Mucosa of rectum (tissue), 2 donors: Measurements from ENCODE around the gene COLEC12.

Experiments used
- H3K27ac ChIP-seq, 2 donors: one replicate each; pipeline ENCODE4 v1.7.0; 2013; ENCODE audit warnings: inconsistent platforms in 2 of 2, low read depth in 2 of 2, low read length in 2 of 2
- H3K27me3 ChIP-seq, 2 donors: one replicate each; pipeline ENCODE4 v1.7.0; 2013; ENCODE audit warnings: low read length in 2 of 2; ENCODE audit not compliant: control insufficient read depth in 2 of 2, insufficient read depth in 2 of 2
- H3K36me3 ChIP-seq, 2 donors: one replicate each; pipeline ENCODE4 v1.7.0; 2013; ENCODE audit warnings: low read length in 2 of 2; ENCODE audit not compliant: control insufficient read depth in 2 of 2, insufficient read depth in 2 of 2
- H3K4me1 ChIP-seq, 2 donors: one replicate each; pipeline ENCODE4 v1.7.0; 2013; ENCODE audit warnings: low read length in 2 of 2, mild to moderate bottlenecking in 1 of 2; ENCODE audit not compliant: control insufficient read depth in 2 of 2, insufficient read depth in 2 of 2
- H3K4me3 ChIP-seq, 2 donors: one replicate each; pipeline ENCODE4 v1.7.0; 2013; ENCODE audit warnings: low read length in 2 of 2
- H3K9ac ChIP-seq, 2 donors: one replicate each; pipeline ENCODE4 v1.7.0; 2013; ENCODE audit warnings: low read length in 2 of 2, low read depth in 1 of 2, mild to moderate bottlenecking in 1 of 2
- H3K9me3 ChIP-seq, 2 donors: one replicate each; pipeline ENCODE4 v1.7.0; 2013; ENCODE audit warnings: low read length in 2 of 2; ENCODE audit not compliant: control insufficient read depth in 2 of 2
- donor health status: healthy.
- donor health status: Normal muscosa, but diverticular disease.

COLEC12 gene

GRCh38 chr18:506264-506663 lies 5.8 kb upstream of the COLEC12 start:
- Histone ChIP-seq H3K4me1 (no peaks in the 10 kb centered on the region), H3K27ac (no peak overlapping the region), H3K36me3 (no peaks in the 10 kb centered on the region), H3K9me3 (no peaks in the 10 kb centered on the region), H3K4me3 (no peak overlapping the region), H3K9ac (no peak overlapping the region), H3K27me3 (peaks cover 0 to 1% of the 10 kb centered on the region in 2 donors)

- Histone ChIP-seq H3K36me3 (no peaks in the 10 kb centered on the region), H3K9ac (no peak overlapping the region), H3K27me3 (peaks cover 0 to 2% of the 10 kb centered on the region in 2 donors), H3K27ac (no peak overlapping the region), H3K4me1 (no peaks in the 10 kb centered on the region), H3K9me3 (no peaks in the 10 kb centered on the region), H3K4me3 (no peak overlapping the region)
Measured at GRCh38 chr18:505483-506122, 5.1 kb upstream of the COLEC12 start.

DNA sequence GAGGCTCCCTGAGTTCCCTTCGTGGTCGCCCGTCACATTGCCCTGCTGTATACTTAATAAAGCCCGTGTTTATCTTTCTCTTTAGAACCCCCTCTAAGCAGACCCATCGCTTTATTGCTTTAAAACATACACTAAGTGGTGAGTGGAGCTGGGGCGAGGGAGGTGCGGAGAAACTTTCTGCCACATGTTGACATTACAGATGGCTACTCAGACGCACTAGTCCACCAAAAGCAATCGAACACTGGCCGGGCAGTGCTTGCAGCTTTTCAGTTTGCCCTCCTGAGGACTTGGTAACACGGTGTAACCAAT lies 859 bp upstream of the COLEC12 start:
- H3K4me1 ChIP-seq: no peaks in the 10 kb centered on the region
- no peak overlapping the region for H3K4me3 ChIP-seq
- peaks cover 0 to 13% of the 10 kb centered on the region in 2 donors for H3K27me3 ChIP-seq
- no peak overlapping the region for H3K27ac ChIP-seq
- H3K9ac ChIP-seq: no peak overlapping the region
- H3K9me3 ChIP-seq: no peaks in the 10 kb centered on the region
- H3K36me3 ChIP-seq: no peaks in the 10 kb centered on the region

- H3K27ac ChIP-seq: no peak overlapping the region
- peak overlapping the region; percentile 13 to 60 for H3K4me3 ChIP-seq
- no peaks in the 10 kb centered on the region for H3K9me3 ChIP-seq
- H3K9ac ChIP-seq: no peak overlapping the region
- peaks cover 0 to 13% of the 10 kb centered on the region in 2 donors for H3K27me3 ChIP-seq
- H3K4me1 ChIP-seq: no peaks in the 10 kb centered on the region
- no peaks in the 10 kb centered on the region for H3K36me3 ChIP-seq
Measured at GRCh38 chr18:499776-500631, 497 bp downstream of the COLEC12 start.

DNA sequence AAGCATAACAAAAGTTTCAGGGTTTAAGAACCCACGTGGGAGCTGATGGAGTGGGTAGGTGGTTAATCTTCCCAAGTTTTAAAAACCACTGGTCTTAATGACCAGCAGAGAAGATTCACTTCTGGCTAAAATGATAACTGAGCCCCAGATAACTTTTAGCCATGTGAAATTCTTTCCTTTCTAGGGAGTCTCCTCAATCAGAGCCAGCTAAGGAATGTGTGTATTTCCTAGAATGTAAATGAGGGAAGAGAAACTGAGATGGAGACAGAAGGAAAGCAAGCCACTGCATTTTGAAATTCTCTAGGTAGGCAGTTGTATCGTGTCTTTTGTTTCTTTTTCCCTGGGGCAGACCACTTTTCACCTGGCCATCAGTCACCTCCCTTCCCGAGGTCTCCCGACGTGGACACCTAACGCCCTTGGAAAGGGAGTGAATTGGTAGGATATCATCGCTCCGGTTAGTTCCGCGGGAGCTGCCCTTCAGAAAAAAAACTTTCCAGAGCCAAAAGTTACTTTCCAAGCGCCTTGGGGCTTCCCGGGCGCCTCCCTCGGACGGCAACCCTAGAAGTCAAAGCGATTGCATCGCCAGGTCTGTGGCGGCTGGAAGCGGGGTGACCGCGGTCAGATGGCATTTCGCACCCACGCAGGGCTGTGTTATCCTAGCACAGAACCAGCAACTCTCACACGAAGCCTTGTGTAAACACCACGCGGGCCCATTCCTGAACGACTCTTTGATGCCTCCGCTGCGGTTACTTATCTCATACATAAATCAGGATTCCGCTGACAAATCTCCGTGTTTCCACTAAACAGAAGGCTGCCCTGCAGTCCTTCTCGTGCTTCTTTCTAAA lies 1.3 kb downstream of the COLEC12 start:
- Histone ChIP-seq H3K27ac (no peak overlapping the region), H3K9me3 (no peaks in the 10 kb centered on the region), H3K27me3 (peaks cover 0 to 13% of the 10 kb centered on the region in 2 donors), H3K4me3 (peak overlapping the region; percentile 13 to 60), H3K4me1 (no peaks in the 10 kb centered on the region), H3K36me3 (no peaks in the 10 kb centered on the region), H3K9ac (no peak overlapping the region)

DNA sequence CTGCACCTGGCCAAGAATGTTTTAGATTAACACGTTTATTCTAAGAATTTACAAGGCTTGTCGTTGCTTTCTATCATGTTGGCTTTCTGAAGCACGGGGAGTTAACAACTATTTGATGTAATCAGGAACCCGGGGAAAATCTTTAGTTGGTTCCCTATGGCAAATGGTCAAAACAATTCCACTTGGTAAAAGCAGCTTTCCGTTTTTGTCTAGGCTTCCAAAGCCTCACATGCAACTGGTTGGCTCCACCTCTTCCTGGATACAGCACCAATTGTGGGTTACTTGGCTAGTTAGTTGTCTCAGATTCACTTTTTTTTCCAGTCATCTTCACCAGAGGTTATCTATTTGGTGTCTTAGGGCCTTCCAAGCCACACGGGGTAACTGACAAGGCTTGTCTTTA lies 2.8 kb downstream of the COLEC12 start:
- H3K9me3 ChIP-seq: no peaks in the 10 kb centered on the region
- no peak overlapping the region for H3K9ac ChIP-seq
- H3K4me3 ChIP-seq: no peak overlapping the region
- no peaks in the 10 kb centered on the region for H3K36me3 ChIP-seq
- H3K27me3 ChIP-seq: peaks cover 0 to 13% of the 10 kb centered on the region in 2 donors
- H3K4me1 ChIP-seq: no peaks in the 10 kb centered on the region
- H3K27ac ChIP-seq: no peak overlapping the region

GRCh38 chr18:495452-495851 lies 5.0 kb downstream of the COLEC12 start:
- Histone ChIP-seq H3K4me3 (no peak overlapping the region), H3K27me3 (peaks cover 0 to 11% of the 10 kb centered on the region in 2 donors), H3K9ac (no peak overlapping the region), H3K9me3 (no peaks in the 10 kb centered on the region), H3K36me3 (no peaks in the 10 kb centered on the region), H3K27ac (no peak overlapping the region), H3K4me1 (no peaks in the 10 kb centered on the region)

- no peaks in the 10 kb centered on the region for H3K4me1 ChIP-seq
- no peaks in the 10 kb centered on the region for H3K36me3 ChIP-seq
- no peak overlapping the region for H3K4me3 ChIP-seq
- peaks cover 0 to 11% of the 10 kb centered on the region in 2 donors for H3K27me3 ChIP-seq
- H3K27ac ChIP-seq: no peak overlapping the region
- H3K9me3 ChIP-seq: no peaks in the 10 kb centered on the region
- H3K9ac ChIP-seq: no peak overlapping the region
Measured at GRCh38 chr18:495017-495416, 5.5 kb downstream of the COLEC12 start.

DNA sequence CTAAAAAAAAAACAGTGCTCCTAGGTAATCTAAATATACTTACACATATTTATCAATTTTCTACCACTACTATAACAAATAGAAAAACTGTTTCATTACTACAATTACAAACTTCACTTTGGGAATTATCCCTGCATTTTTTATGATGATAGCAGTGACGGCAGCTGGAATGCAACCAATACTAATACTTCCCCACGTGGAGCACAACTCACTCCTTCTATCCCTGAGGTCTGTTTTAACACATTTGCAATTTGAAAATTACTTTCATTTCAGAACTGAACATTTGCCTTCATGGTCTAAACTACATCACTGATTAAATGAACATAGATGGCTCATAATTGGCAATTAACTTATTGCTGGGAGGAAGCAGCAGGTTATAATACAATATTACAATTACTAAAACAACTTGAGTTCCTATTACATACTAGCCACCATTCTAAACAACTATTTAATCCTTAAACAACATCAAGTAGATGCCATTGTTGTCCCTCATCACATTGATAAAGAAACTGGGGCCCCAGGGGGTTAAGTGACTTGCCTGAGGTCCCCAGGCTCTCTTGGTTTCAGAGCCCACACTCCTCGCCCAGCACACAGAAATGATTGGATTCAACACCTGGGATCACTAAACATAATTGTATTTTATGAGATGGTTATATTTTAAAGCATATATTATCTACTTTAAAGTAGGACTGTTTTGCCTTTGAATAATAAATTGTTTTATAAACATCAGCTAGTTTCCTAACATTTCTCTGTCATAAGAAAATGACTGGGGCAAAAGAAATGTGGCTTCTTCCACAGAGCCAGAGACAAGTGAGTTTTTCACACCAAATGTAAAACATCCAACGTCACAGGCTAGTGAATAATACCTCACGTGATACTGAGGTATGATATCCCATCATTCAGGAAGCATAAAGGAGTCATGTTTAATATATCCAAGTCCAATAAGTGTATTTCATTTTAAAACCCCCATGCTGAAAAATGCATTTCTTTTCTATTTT lies 6.2 kb downstream of the COLEC12 start:
- no peak overlapping the region for H3K9ac ChIP-seq
- no peaks in the 10 kb centered on the region for H3K9me3 ChIP-seq
- H3K4me3 ChIP-seq: no peak overlapping the region
- no peaks in the 10 kb centered on the region for H3K4me1 ChIP-seq
- H3K27ac ChIP-seq: no peak overlapping the region
- peaks cover 0 to 6% of the 10 kb centered on the region in 2 donors for H3K27me3 ChIP-seq
- H3K36me3 ChIP-seq: no peaks in the 10 kb centered on the region
